Measurements from ENCODE around the gene SMIM10L2A.
A peak's percentile ranks its signal among the peaks of the same experiment; 100 is the strongest.

The SMIM10L2A gene

DNA sequence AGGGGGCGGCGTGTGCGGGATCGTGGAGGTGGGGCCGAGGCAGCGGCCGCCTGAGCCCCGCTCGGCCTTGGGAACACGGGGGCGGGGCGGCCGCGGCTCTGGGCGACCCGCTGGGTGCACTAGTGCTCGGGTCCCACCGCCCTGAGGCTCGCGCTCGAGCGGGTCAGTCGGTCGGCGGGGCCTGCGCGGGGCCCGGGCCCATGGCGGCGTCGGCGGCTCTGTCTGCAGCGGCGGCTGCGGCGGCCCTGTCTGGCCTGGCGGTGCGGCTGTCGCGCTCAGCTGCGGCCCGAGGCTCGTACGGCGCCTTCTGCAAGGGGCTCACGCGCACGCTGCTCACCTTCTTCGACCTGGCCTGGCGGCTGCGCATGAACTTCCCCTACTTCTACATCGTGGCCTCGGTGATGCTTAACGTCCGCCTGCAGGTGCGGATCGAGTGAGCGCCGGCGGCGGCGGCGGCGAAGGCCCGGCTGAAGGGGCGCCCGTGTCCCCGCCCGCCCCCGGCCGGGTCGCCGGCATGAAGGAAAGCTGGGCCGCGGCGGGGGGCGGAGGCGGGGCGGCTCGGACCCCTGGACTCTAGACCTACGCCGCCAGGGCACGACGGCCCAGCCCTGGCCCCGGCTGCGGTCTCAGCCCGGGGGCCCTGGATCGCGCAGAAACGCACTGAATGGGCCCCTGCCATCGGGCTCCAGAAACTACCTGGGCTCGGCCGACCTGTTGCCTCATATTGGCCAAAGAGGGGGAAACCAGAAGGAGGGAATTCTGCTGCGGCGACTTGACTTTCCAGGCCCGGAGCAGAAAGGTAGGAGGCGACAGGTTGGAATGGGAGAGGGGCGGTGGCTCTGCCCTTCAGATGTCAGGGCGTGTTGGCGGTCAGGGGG lies at the start of gene SMIM10L2A:
Gene SMIM10L2A, plus strand, starts transcription at position 13 of the 878 bp plus-strand sequence. Its CDS starts 188 bp downstream, at position 201.
- H3K9ac ChIP-seq (ENCODE audit: low read length): no peak within 1 kb of the TSS
- H3K4me3 ChIP-seq (ENCODE audit: low read length): peak within 1 kb of the TSS; percentile 64
- H3K27me3 ChIP-seq (replicated peaks; ENCODE audit: control insufficient read depth, insufficient read depth, low read length): peaks cover 11% of the 10 kb centered on the region
- peaks cover 4% of the 10 kb centered on the region for H3K9me3 ChIP-seq (ENCODE audit: control insufficient read depth, low read length)
- no peaks in the 10 kb centered on the region for H3K4me1 ChIP-seq (ENCODE audit: control insufficient read depth, insufficient read depth, low read length)
- no peaks in the 10 kb centered on the region for H3K36me3 ChIP-seq (ENCODE audit: control insufficient read depth, insufficient read depth, low read length, severe bottlenecking)
- no peak for DNase-seq (ENCODE audit: low read depth)

DNA sequence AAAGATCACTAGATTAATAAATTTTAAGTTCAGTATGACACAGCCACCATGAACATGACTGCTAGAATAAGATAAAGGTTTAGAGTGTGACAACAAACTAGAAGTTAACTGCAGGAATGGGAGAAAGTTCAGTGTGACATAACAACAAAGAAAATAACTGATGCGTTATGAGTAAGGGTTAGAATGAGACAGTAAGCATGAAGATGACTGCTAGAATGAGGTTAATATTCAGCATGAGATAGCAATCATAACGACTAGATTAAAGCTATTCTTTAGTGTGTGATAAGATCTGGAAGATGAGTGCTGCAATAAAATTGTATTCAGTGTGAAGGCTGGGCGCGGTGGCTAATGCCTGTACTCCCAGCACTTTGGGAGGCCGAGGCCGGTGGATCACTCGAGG lies 48.4 kb upstream of the SMIM10L2A start:
- H3K4me1 ChIP-seq (ENCODE audit: control insufficient read depth, insufficient read depth, low read length): no peaks in the 10 kb centered on the region
- H3K27me3 ChIP-seq (replicated peaks; ENCODE audit: control insufficient read depth, insufficient read depth, low read length): no peaks in the 10 kb centered on the region
- no peaks in the 10 kb centered on the region for H3K36me3 ChIP-seq (ENCODE audit: control insufficient read depth, insufficient read depth, low read length, severe bottlenecking)
- H3K9ac ChIP-seq (ENCODE audit: low read length): no peak overlapping the region
- H3K4me3 ChIP-seq (ENCODE audit: low read length): no peak overlapping the region
- DNase-seq (ENCODE audit: low read depth): no peak
- peaks cover 4% of the 10 kb centered on the region for H3K9me3 ChIP-seq (ENCODE audit: control insufficient read depth, low read length)

DNA sequence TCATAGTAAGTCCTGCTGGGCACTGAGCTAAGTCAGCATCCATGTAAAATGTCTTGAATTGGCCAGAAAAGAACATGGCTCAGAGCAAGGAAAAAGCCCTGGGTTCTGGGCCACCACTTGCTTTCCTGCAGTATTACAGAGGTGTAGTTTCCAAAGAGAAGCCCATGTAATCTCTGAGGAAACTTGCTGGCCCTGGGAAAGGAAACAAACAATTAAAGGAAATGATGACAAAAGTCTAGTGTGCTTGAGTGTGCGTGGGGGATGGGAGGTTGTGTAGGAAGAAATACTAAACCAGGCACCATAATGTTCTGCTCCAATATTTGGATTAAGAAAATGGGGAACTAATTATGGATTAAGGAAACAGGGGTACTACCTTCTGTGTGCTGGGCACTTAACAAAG lies 39.5 kb upstream of the SMIM10L2A start:
- no peak overlapping the region for H3K4me3 ChIP-seq (ENCODE audit: low read length)
- no peaks in the 10 kb centered on the region for H3K27me3 ChIP-seq (replicated peaks; ENCODE audit: control insufficient read depth, insufficient read depth, low read length)
- no peaks in the 10 kb centered on the region for H3K36me3 ChIP-seq (ENCODE audit: control insufficient read depth, insufficient read depth, low read length, severe bottlenecking)
- no peak for DNase-seq (ENCODE audit: low read depth)
- H3K9me3 ChIP-seq (ENCODE audit: control insufficient read depth, low read length): no peaks in the 10 kb centered on the region
- H3K9ac ChIP-seq (ENCODE audit: low read length): no peak overlapping the region
- no peaks in the 10 kb centered on the region for H3K4me1 ChIP-seq (ENCODE audit: control insufficient read depth, insufficient read depth, low read length)

DNA sequence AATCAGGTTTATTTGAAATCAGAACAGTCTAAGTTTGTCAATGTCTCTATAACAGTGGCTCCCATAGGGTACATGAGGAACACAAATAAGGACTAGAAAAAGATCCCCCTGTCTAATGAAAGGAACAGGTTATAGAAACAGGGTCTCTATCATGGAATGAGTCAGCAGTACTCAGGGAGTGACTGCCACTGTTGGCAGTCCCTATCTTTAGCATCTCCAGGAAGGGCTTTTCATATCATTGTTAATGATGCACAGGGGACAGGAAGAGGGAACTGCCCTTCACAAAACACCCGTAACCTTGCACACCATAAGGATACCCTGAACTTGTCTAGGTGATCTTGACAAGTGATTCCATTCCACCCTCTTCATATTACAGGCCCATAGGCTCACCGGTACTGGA lies 38.5 kb upstream of the SMIM10L2A start:
- no peaks in the 10 kb centered on the region for H3K9me3 ChIP-seq (ENCODE audit: control insufficient read depth, low read length)
- H3K4me1 ChIP-seq (ENCODE audit: control insufficient read depth, insufficient read depth, low read length): no peaks in the 10 kb centered on the region
- H3K4me3 ChIP-seq (ENCODE audit: low read length): no peak overlapping the region
- no peaks in the 10 kb centered on the region for H3K27me3 ChIP-seq (replicated peaks; ENCODE audit: control insufficient read depth, insufficient read depth, low read length)
- no peaks in the 10 kb centered on the region for H3K36me3 ChIP-seq (ENCODE audit: control insufficient read depth, insufficient read depth, low read length, severe bottlenecking)
- no peak for DNase-seq (ENCODE audit: low read depth)
- no peak overlapping the region for H3K9ac ChIP-seq (ENCODE audit: low read length)

DNA sequence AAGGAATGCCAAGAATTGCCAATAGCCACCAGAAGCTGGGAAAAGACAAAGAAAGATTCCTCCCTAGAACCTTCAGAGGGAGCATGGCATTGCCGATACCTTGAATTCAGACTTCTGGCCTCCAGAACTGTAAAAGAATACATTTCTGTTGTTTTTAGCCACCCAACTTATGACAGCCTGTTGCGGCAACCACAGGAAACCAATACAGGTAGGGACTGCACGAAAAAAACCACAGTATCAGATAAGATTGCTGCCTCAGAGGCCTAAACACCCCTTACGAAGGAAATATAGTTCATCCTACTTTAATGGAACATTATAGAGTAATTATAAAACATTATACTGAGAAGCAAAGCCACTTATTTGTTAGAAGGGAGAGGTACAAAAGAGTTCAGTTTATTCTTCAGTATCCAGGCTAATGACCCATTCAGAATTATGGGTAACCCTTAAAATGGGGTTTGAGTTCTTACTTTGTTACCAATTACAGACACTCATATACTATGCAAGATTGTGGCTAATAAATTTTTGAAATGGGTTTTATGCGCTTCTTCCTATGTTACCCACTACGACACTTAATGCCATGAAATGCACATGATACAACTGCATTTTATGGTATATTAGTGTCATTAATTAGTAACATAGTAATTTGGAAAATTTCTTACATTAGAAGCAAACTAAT lies 37.4 kb upstream of the SMIM10L2A start:
- no peaks in the 10 kb centered on the region for H3K27me3 ChIP-seq (replicated peaks; ENCODE audit: control insufficient read depth, insufficient read depth, low read length)
- H3K9me3 ChIP-seq (ENCODE audit: control insufficient read depth, low read length): no peaks in the 10 kb centered on the region
- H3K4me3 ChIP-seq (ENCODE audit: low read length): no peak overlapping the region
- no peaks in the 10 kb centered on the region for H3K36me3 ChIP-seq (ENCODE audit: control insufficient read depth, insufficient read depth, low read length, severe bottlenecking)
- DNase-seq (ENCODE audit: low read depth): no peak
- no peak overlapping the region for H3K9ac ChIP-seq (ENCODE audit: low read length)
- H3K4me1 ChIP-seq (ENCODE audit: control insufficient read depth, insufficient read depth, low read length): no peaks in the 10 kb centered on the region

DNA sequence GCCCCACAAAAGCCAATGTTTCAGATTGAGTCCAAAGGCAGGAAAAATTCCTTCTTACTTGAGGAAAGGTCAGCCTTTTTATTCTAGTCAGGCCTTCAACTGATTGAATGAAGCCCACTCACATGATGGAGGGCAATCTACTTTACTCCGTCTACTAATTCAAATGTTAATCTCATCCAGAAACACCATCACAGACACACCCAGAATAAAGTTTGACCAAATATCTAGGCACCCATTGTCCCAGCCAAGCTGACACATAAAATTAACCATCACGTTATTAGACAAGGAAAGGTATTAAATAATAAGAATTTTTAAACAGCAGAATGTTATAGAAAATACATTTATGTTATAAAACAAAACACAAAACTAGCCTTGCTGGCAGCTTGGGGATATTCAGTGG lies 32.9 kb upstream of the SMIM10L2A start:
- Histone ChIP-seq H3K4me3 (ENCODE audit: low read length) (no peak overlapping the region), H3K27me3 (replicated peaks; ENCODE audit: control insufficient read depth, insufficient read depth, low read length) (peaks cover 8% of the 10 kb centered on the region), H3K9ac (ENCODE audit: low read length) (no peak overlapping the region), H3K9me3 (ENCODE audit: control insufficient read depth, low read length) (no peaks in the 10 kb centered on the region), H3K36me3 (ENCODE audit: control insufficient read depth, insufficient read depth, low read length, severe bottlenecking) (no peaks in the 10 kb centered on the region), H3K4me1 (ENCODE audit: control insufficient read depth, insufficient read depth, low read length) (no peaks in the 10 kb centered on the region)
- DNase-seq (ENCODE audit: low read depth): no peak

DNA sequence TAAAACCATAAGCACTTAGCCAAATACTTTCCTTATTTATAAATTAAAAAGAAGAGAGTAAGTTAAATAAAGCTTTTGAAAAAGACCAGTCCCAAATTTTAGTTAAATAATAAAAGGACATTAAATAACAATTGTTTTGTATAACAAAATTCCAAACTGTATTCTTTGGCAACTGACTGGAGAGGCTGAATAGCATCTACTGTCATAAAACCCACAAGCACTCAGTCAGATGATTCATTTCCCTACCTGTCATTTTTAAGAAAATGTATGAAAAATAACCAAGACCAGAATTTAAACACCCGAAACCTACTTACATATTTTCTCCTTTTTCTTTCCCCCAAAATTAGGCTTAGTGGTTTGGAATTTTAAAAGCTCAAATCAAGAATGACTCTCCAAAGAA lies 32.5 kb upstream of the SMIM10L2A start:
- Histone ChIP-seq H3K27me3 (replicated peaks; ENCODE audit: control insufficient read depth, insufficient read depth, low read length) (peaks cover 8% of the 10 kb centered on the region), H3K4me1 (ENCODE audit: control insufficient read depth, insufficient read depth, low read length) (no peaks in the 10 kb centered on the region), H3K9ac (ENCODE audit: low read length) (no peak overlapping the region), H3K4me3 (ENCODE audit: low read length) (no peak overlapping the region), H3K9me3 (ENCODE audit: control insufficient read depth, low read length) (no peaks in the 10 kb centered on the region), H3K36me3 (ENCODE audit: control insufficient read depth, insufficient read depth, low read length, severe bottlenecking) (no peaks in the 10 kb centered on the region)
- no peak for DNase-seq (ENCODE audit: low read depth)

DNA sequence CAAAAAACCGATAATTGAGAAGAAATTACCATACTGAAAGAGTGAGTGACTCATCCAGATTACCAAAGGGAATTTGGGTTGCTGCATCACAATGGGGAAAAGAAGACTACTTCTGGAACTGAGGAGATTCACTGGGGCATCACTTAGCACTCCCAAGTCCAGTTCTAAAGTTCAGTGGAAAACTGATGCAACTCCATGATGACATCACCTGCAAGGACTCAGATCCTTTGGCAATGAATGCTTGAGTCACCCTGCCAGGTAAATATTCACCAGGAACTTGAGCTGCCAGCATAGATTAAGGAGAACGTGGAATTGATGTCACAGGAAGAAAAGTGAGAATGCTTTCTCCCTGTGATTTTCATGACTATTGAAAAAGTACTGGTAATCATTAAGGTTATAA lies 32.0 kb upstream of the SMIM10L2A start:
- no peak for DNase-seq (ENCODE audit: low read depth)
- H3K9ac ChIP-seq (ENCODE audit: low read length): no peak overlapping the region
- no peak overlapping the region for H3K4me3 ChIP-seq (ENCODE audit: low read length)
- no peaks in the 10 kb centered on the region for H3K4me1 ChIP-seq (ENCODE audit: control insufficient read depth, insufficient read depth, low read length)
- H3K36me3 ChIP-seq (ENCODE audit: control insufficient read depth, insufficient read depth, low read length, severe bottlenecking): no peaks in the 10 kb centered on the region
- H3K27me3 ChIP-seq (replicated peaks; ENCODE audit: control insufficient read depth, insufficient read depth, low read length): peaks cover 8% of the 10 kb centered on the region
- H3K9me3 ChIP-seq (ENCODE audit: control insufficient read depth, low read length): no peaks in the 10 kb centered on the region

DNA sequence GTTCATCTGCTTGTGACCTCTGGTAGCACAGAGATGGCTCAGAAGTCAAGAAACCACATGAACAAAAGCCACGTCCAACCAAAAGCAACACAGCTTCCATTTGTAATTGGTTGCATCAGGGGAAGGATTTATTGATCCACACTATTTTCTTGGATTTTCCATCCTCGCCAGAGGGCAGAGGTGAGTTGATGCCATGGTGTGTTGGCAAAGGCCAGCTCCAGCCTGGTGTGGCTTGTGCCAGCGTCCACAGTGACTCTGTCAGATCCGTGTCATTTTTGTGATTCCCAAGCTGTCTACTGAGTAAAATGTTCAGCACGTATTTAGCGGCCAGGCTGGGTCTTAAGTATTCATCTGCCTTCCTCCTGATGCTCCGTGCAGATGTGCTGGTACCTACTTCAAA lies 30.0 kb upstream of the SMIM10L2A start:
- DNase-seq (ENCODE audit: low read depth): no peak
- Histone ChIP-seq H3K9ac (ENCODE audit: low read length) (no peak overlapping the region), H3K27me3 (replicated peaks; ENCODE audit: control insufficient read depth, insufficient read depth, low read length) (peaks cover 8% of the 10 kb centered on the region), H3K36me3 (ENCODE audit: control insufficient read depth, insufficient read depth, low read length, severe bottlenecking) (no peaks in the 10 kb centered on the region), H3K4me3 (ENCODE audit: low read length) (no peak overlapping the region), H3K9me3 (ENCODE audit: control insufficient read depth, low read length) (no peaks in the 10 kb centered on the region), H3K4me1 (ENCODE audit: control insufficient read depth, insufficient read depth, low read length) (no peaks in the 10 kb centered on the region)

DNA sequence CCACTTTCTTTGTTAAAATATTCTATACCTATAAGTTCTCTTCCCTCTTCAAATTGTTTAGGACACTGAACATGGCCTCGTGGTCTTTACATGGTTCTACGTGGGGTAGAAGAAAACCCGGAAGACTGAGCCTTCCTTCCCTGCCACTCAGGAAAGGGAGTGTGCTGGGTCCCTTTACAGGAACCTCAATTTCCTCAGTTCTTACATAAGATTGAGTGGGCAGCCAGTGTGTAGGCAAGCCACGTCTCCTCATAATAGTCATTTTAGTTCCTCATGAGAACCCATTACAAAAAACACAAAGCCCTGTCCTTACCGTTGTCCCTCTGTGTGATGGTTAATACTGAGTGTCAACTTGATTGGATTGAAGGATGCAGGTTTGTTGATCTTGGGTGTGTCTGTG lies 28.7 kb upstream of the SMIM10L2A start:
- H3K9ac ChIP-seq (ENCODE audit: low read length): no peak overlapping the region
- no peaks in the 10 kb centered on the region for H3K36me3 ChIP-seq (ENCODE audit: control insufficient read depth, insufficient read depth, low read length, severe bottlenecking)
- H3K4me3 ChIP-seq (ENCODE audit: low read length): no peak overlapping the region
- H3K9me3 ChIP-seq (ENCODE audit: control insufficient read depth, low read length): no peaks in the 10 kb centered on the region
- peaks cover 8% of the 10 kb centered on the region for H3K27me3 ChIP-seq (replicated peaks; ENCODE audit: control insufficient read depth, insufficient read depth, low read length)
- DNase-seq (ENCODE audit: low read depth): no peak
- no peaks in the 10 kb centered on the region for H3K4me1 ChIP-seq (ENCODE audit: control insufficient read depth, insufficient read depth, low read length)

DNA sequence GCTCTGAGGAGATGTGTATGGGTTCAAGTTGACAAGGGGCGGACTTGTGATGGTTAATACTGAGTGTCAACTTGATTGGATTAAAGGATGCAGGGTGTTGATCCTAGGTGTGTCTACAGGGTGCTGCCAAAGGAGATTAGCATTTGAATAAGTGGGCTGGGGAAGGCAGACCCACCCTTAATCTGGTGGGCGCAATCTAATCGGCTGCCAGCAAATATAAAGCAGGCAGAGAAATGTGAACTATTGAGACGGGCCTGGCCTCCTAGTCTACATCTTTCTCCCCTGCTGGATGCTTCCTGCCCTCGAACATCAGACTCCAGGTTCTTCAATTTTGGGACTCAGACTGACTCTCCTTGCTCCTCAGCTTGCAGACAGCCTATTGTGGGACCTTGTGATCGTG lies 26.7 kb upstream of the SMIM10L2A start:
- no peak for DNase-seq (ENCODE audit: low read depth)
- Histone ChIP-seq H3K9me3 (ENCODE audit: control insufficient read depth, low read length) (no peaks in the 10 kb centered on the region), H3K4me3 (ENCODE audit: low read length) (no peak overlapping the region), H3K9ac (ENCODE audit: low read length) (no peak overlapping the region), H3K36me3 (ENCODE audit: control insufficient read depth, insufficient read depth, low read length, severe bottlenecking) (no peaks in the 10 kb centered on the region), H3K4me1 (ENCODE audit: control insufficient read depth, insufficient read depth, low read length) (no peaks in the 10 kb centered on the region), H3K27me3 (replicated peaks; ENCODE audit: control insufficient read depth, insufficient read depth, low read length) (peaks cover 8% of the 10 kb centered on the region)
